SK-N-SH treated with all-trans-retinoic acid at 6 μM for 48 hours (cell line): ENCODE results near the gene TEKT3.

Experiments
- ATAC-seq: fragments of 200-7000 bp; cut with Tn5 transposase; 3 replicates; pipeline ENCODE4 v1.9.1; 2020; ENCODE audit warnings: mild to moderate bottlenecking, moderate library complexity
- ARNTL ChIP-seq: fragments of 450-650 bp; formaldehyde crosslinking; IDR thresholded peaks from 2 replicates; pipeline ENCODE4 v1.5.0; 2020; ENCODE audit warnings: low read depth, mild to moderate bottlenecking, moderate library complexity, borderline replicate concordance
- BACH2 ChIP-seq: fragments of 250-450 bp; sonication (Bioruptor Pico); IDR thresholded peaks from 2 replicates; pipeline ENCODE4 v1.9.0; 2021; ENCODE audit warnings: mild to moderate bottlenecking, borderline replicate concordance
- CSDC2 ChIP-seq: fragments of 250-450 bp; sonication (Bioruptor Pico); IDR thresholded peaks from 2 replicates; pipeline ENCODE4 v1.5.0; 2020; ENCODE audit warnings: mild to moderate bottlenecking, moderate library complexity
- CSRNP3 ChIP-seq: fragments of 250-450 bp; sonication (Bioruptor Pico); IDR thresholded peaks from 2 replicates; pipeline ENCODE4 v1.5.1; 2021; ENCODE audit warnings: mild to moderate bottlenecking, moderate library complexity
- ESRRG ChIP-seq: fragments of 250-450 bp; sonication (Bioruptor Pico); IDR thresholded peaks from 2 replicates; pipeline ENCODE4 v1.6.1; 2021; ENCODE audit warnings: mild to moderate bottlenecking
- GLIS3 ChIP-seq: fragments of 250-450 bp; sonication (Bioruptor Pico); IDR thresholded peaks from 2 replicates; pipeline ENCODE4 v1.5.0; 2020; ENCODE audit warnings: mild to moderate bottlenecking, moderate library complexity
- ISL1 ChIP-seq: fragments of 250-450 bp; sonication (Bioruptor Pico); IDR thresholded peaks from 2 replicates; pipeline ENCODE4 v2.1.2; 2022; ENCODE audit warnings: mild to moderate bottlenecking, moderate library complexity
- OSR1 ChIP-seq: fragments of 250-450 bp; sonication (Bioruptor Pico); IDR thresholded peaks from 2 replicates; pipeline ENCODE4 v1.8.0; 2022; ENCODE audit warnings: moderate library complexity, mild to moderate bottlenecking, inconsistent platforms
- POU6F1 ChIP-seq: fragments of 250-450 bp; sonication (Bioruptor Pico); IDR thresholded peaks from 2 replicates; pipeline ENCODE4 v1.8.0; 2021; ENCODE audit warnings: low read depth, mild to moderate bottlenecking, moderate library complexity, borderline replicate concordance
- PPARA ChIP-seq: fragments of 250-450 bp; sonication (Bioruptor Pico); IDR thresholded peaks from 2 replicates; pipeline ENCODE4 v1.5.0; 2020; ENCODE audit warnings: mild to moderate bottlenecking, borderline replicate concordance
- RARB ChIP-seq: fragments of 250-450 bp; sonication (Bioruptor Pico); IDR thresholded peaks from 2 replicates; pipeline ENCODE4 v1.8.0; 2021; ENCODE audit warnings: mild to moderate bottlenecking, moderate library complexity
- SNAI2 ChIP-seq: fragments of 250-450 bp; sonication (Bioruptor Pico); IDR thresholded peaks from 2 replicates; pipeline ENCODE4 v1.5.0; 2020; ENCODE audit warnings: mild to moderate bottlenecking, moderate library complexity
- TCF4 ChIP-seq: fragments of 250-450 bp; sonication (Bioruptor Pico); IDR thresholded peaks from 2 replicates; pipeline ENCODE4 v1.8.0; 2021; ENCODE audit warnings: mild to moderate bottlenecking, moderate library complexity, borderline replicate concordance
- TOX ChIP-seq: fragments of 250-450 bp; sonication (Bioruptor Pico); IDR thresholded peaks from 2 replicates; pipeline ENCODE4 v1.8.0; 2021; ENCODE audit warnings: mild to moderate bottlenecking, moderate library complexity, borderline replicate concordance
- ZC3H10 ChIP-seq: fragments of 250-450 bp; sonication (Bioruptor Pico); IDR thresholded peaks from 2 replicates; pipeline ENCODE4 v1.5.1; 2021; ENCODE audit warnings: mild to moderate bottlenecking, moderate library complexity
- ZFP3 ChIP-seq: fragments of 250-450 bp; sonication (Bioruptor Pico); IDR thresholded peaks from 2 replicates; pipeline ENCODE4 v1.5.0; 2020; ENCODE audit warnings: mild to moderate bottlenecking, moderate library complexity
- ZFP30 ChIP-seq: fragments of 450-650 bp; formaldehyde crosslinking; IDR thresholded peaks from 2 replicates; pipeline ENCODE4 v1.5.0; 2022; ENCODE audit warnings: mild to moderate bottlenecking, moderate library complexity
- ZNF565 ChIP-seq: fragments of 450-650 bp; formaldehyde crosslinking; conservative IDR thresholded peaks from 2 replicates; pipeline ENCODE4 v1.5.0; 2020; ENCODE audit warnings: low read depth, mild to moderate bottlenecking, moderate library complexity
- ZNF70 ChIP-seq: fragments of 450-650 bp; formaldehyde crosslinking; IDR thresholded peaks from 2 replicates; pipeline ENCODE4 v1.5.0; 2020; ENCODE audit warnings: mild to moderate bottlenecking, moderate library complexity
- ZNF8 ChIP-seq: fragments of 450-650 bp; formaldehyde crosslinking; IDR thresholded peaks from 2 replicates; pipeline ENCODE4 v1.5.0; 2020; ENCODE audit warnings: mild to moderate bottlenecking, moderate library complexity
- TF ChIP-seq, protein P1 (sequence below): fragments of 250-450 bp; sonication (Bioruptor Pico); IDR thresholded peaks from 2 replicates; pipeline ENCODE4 v1.5.1; 2020; ENCODE audit warnings: low read depth, mild to moderate bottlenecking, moderate library complexity
- TF ChIP-seq, protein P2 (sequence below): fragments of 250-450 bp; sonication (Bioruptor Pico); IDR thresholded peaks from 2 replicates; pipeline ENCODE4 v1.5.0; 2020; ENCODE audit warnings: mild to moderate bottlenecking, moderate library complexity

The TEKT3 gene

DNA sequence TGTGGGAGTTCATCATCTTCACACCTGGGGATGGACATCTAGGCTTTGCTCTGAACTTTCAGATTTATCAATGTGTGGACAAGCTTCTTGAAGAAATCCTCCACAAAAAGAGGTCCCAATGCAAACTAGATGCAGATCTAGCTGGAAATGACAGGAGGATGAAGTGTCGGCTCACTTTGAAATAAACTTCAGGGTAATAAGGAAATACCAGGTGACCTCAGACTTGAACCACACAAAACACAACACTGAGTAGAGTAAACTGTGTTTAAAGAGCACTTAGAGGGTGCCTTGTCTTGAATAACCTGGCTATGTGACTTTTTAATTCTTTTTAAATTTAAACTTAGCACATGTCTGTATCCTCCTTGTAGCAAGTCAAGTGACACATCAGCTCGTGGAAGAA lies 27.2 kb upstream of the TEKT3 start (continued):
- TF ChIP-seq CSRNP3: no peak

- no peak for ATAC-seq
- TF ChIP-seq ESRRG (no peak), RARB (CRISPR knock-in tag) (no peak), OSR1 (CRISPR knock-in tag) (no peak), PPARA (CRISPR knock-in tag) (no peak), TOX (no peak)
- TF ChIP-seq, protein P1, sequence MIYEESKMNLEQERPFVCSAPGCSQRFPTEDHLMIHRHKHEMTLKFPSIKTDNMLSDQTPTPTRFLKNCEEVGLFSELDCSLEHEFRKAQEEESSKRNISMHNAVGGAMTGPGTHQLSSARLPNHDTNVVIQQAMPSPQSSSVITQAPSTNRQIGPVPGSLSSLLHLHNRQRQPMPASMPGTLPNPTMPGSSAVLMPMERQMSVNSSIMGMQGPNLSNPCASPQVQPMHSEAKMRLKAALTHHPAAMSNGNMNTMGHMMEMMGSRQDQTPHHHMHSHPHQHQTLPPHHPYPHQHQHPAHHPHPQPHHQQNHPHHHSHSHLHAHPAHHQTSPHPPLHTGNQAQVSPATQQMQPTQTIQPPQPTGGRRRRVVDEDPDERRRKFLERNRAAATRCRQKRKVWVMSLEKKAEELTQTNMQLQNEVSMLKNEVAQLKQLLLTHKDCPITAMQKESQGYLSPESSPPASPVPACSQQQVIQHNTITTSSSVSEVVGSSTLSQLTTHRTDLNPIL: no peak
Observed at GRCh38 chr17:15366026-15366425, 24.6 kb upstream of the TEKT3 start.

GRCh38 chr17:15364615-15365014 lies 23.2 kb upstream of the TEKT3 start:
- TF ChIP-seq ZFP30: no peak
- TF ChIP-seq ZNF565 (CRISPR knock-in tag): no peak
- TF ChIP-seq ARNTL (CRISPR knock-in tag): no peak
- TF ChIP-seq TCF4: no peak
- TF ChIP-seq OSR1 (CRISPR knock-in tag): no peak
- TF ChIP-seq ISL1: no peak
- TF ChIP-seq CSDC2: no peak
- no peak for TF ChIP-seq TOX
- no peak for ATAC-seq

GRCh38 chr17:15363702-15364101 lies 22.3 kb upstream of the TEKT3 start:
- ATAC-seq: no peak
- TF ChIP-seq POU6F1 (CRISPR knock-in tag) (no peak), TOX (no peak), ZFP3 (no peak), ZNF565 (CRISPR knock-in tag) (no peak), ISL1 (no peak), ZFP30 (no peak), SNAI2 (CRISPR knock-in tag) (no peak), OSR1 (CRISPR knock-in tag) (no peak)

- no peak for TF ChIP-seq PPARA (CRISPR knock-in tag)
- TF ChIP-seq CSDC2: no peak
- TF ChIP-seq TOX: no peak
- ATAC-seq: no peak
Observed at GRCh38 chr17:15361592-15361991, 20.2 kb upstream of the TEKT3 start.

DNA sequence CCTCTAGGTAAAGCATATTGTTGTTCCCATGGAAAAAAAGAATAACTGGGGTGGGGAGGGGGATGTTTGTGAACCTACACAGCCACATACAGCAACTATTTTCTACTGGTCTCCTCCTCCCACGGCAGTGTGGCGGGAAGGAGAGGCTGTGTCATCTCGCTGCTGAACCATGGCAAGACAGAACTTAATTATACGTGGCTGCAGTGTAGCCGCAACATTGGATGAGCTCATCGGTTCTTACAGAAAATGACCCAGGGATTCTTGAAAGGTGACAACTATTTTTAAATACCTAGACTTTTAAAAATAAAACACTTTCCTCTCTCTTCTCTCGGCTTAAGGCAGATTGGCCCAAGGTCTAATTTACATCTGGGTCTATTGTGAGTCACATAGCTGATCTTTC lies 19.8 kb upstream of the TEKT3 start:
- no peak for ATAC-seq
- TF ChIP-seq SNAI2 (CRISPR knock-in tag) (no peak), ZNF8 (no peak), OSR1 (CRISPR knock-in tag) (no peak), TCF4 (no peak), ARNTL (CRISPR knock-in tag) (no peak), POU6F1 (CRISPR knock-in tag) (no peak), ZFP30 (no peak), CSRNP3 (no peak), ZFP3 (no peak), CSDC2 (no peak), ESRRG (no peak), TOX (no peak), ZNF70 (CRISPR knock-in tag) (no peak), GLIS3 (CRISPR knock-in tag) (no peak), ZC3H10 (CRISPR knock-in tag) (no peak), BACH2 (CRISPR knock-in tag) (no peak)
- TF ChIP-seq, protein P2, sequence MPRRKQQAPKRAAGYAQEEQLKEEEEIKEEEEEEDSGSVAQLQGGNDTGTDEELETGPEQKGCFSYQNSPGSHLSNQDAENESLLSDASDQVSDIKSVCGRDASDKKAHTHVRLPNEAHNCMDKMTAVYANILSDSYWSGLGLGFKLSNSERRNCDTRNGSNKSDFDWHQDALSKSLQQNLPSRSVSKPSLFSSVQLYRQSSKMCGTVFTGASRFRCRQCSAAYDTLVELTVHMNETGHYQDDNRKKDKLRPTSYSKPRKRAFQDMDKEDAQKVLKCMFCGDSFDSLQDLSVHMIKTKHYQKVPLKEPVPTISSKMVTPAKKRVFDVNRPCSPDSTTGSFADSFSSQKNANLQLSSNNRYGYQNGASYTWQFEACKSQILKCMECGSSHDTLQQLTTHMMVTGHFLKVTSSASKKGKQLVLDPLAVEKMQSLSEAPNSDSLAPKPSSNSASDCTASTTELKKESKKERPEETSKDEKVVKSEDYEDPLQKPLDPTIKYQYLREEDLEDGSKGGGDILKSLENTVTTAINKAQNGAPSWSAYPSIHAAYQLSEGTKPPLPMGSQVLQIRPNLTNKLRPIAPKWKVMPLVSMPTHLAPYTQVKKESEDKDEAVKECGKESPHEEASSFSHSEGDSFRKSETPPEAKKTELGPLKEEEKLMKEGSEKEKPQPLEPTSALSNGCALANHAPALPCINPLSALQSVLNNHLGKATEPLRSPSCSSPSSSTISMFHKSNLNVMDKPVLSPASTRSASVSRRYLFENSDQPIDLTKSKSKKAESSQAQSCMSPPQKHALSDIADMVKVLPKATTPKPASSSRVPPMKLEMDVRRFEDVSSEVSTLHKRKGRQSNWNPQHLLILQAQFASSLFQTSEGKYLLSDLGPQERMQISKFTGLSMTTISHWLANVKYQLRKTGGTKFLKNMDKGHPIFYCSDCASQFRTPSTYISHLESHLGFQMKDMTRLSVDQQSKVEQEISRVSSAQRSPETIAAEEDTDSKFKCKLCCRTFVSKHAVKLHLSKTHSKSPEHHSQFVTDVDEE (CRISPR knock-in tag): no peak
- TF ChIP-seq, protein P1: no peak
